Liver (tissue), 3 donors: ENCODE data around the gene SLC16A9.
"Not testable (repeated sequence)": the region's sequence is repeated elsewhere in the genome, so short reads cannot be mapped to it uniquely, and the experiment has no call there.

Experiments used
- EGR1 ChIP-seq, 2 donors: IDR thresholded peaks; 2 replicates each; pipeline ENCODE4 v1.6.1; 2016 to 2018; ENCODE audit warnings: antibody characterized with exemption in 2 of 2, low read depth in 2 of 2
- FOXA1 ChIP-seq: IDR thresholded peaks from 2 replicates; pipeline ENCODE4 v1.6.1; 2016; ENCODE audit warnings: antibody characterized with exemption
- FOXA2 ChIP-seq: IDR thresholded peaks from 2 replicates; pipeline ENCODE4 v1.6.1; 2016; ENCODE audit warnings: antibody characterized with exemption
- HNF4G ChIP-seq: IDR thresholded peaks from 2 replicates; pipeline ENCODE4 v1.6.1; 2016; ENCODE audit warnings: antibody characterized with exemption
- JUND ChIP-seq, 2 donors: IDR thresholded peaks; 2 replicates each; pipeline ENCODE4 v1.6.1; 2016; ENCODE audit warnings: antibody characterized with exemption in 2 of 2
- NR2F2 ChIP-seq: IDR thresholded peaks from 2 replicates; pipeline ENCODE4 v1.6.1; 2016; ENCODE audit warnings: antibody characterized with exemption
- RAD21 ChIP-seq, 2 donors: IDR thresholded peaks; 2 replicates each; pipeline ENCODE4 v1.6.1; 2016; ENCODE audit warnings: antibody characterized with exemption in 2 of 2, mild to moderate bottlenecking in 2 of 2
- TAF1 ChIP-seq: conservative IDR thresholded peaks from 2 replicates; pipeline ENCODE4 v1.6.1; 2016; ENCODE audit warnings: antibody characterized with exemption, mild to moderate bottlenecking
- TF ChIP-seq, protein P1 (sequence below): fragments of 150-350 bp; IDR thresholded peaks from 2 replicates; pipeline ENCODE4 v1.5.1; 2017; ENCODE audit warnings: improper control_type of control experiment, low read depth, low read length; ENCODE audit not compliant: missing input control
- TF ChIP-seq, protein P2 (sequence below): IDR thresholded peaks from 2 replicates; pipeline ENCODE4 v1.6.1; 2016; ENCODE audit warnings: antibody characterized with exemption, mild to moderate bottlenecking
- TF ChIP-seq, protein P3 (sequence below): IDR thresholded peaks from 2 replicates; pipeline ENCODE4 v1.6.1; 2016; ENCODE audit warnings: antibody characterized with exemption
- donor health status: healthy.
- donor health status: healthy.

DNA sequence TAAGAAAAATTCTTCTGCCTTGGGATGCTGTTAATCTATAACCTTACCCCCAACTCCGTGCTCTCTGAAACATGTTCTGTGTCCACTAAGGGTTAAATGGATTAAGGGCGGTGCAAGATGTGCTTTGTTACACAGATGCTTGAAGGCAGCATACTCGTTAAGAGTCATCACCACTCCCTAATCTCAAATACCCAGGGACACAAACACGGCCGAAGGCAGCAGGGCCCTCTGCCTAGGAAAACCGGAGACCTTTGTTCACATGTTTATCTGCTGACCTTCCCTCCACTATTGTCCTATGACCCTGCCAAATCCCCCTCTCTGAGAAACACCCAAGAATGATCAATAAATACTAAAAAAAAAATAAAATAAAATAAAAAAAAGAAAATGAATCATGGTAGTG lies 35.1 kb upstream of the SLC16A9 start:
- TF ChIP-seq, protein P1, sequence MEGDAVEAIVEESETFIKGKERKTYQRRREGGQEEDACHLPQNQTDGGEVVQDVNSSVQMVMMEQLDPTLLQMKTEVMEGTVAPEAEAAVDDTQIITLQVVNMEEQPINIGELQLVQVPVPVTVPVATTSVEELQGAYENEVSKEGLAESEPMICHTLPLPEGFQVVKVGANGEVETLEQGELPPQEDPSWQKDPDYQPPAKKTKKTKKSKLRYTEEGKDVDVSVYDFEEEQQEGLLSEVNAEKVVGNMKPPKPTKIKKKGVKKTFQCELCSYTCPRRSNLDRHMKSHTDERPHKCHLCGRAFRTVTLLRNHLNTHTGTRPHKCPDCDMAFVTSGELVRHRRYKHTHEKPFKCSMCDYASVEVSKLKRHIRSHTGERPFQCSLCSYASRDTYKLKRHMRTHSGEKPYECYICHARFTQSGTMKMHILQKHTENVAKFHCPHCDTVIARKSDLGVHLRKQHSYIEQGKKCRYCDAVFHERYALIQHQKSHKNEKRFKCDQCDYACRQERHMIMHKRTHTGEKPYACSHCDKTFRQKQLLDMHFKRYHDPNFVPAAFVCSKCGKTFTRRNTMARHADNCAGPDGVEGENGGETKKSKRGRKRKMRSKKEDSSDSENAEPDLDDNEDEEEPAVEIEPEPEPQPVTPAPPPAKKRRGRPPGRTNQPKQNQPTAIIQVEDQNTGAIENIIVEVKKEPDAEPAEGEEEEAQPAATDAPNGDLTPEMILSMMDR: not testable (repeated sequence)
- not testable (repeated sequence) for TF ChIP-seq TAF1; FOXA1; JUND (IDR thresholded peaks at IDR 0.05); RAD21 (IDR thresholded peaks at IDR 0.05); NR2F2; HNF4G; FOXA2; EGR1 (IDR thresholded peaks at IDR 0.05; ENCODE audit: low read depth in 2 of 2)
- TF ChIP-seq, protein P2, sequence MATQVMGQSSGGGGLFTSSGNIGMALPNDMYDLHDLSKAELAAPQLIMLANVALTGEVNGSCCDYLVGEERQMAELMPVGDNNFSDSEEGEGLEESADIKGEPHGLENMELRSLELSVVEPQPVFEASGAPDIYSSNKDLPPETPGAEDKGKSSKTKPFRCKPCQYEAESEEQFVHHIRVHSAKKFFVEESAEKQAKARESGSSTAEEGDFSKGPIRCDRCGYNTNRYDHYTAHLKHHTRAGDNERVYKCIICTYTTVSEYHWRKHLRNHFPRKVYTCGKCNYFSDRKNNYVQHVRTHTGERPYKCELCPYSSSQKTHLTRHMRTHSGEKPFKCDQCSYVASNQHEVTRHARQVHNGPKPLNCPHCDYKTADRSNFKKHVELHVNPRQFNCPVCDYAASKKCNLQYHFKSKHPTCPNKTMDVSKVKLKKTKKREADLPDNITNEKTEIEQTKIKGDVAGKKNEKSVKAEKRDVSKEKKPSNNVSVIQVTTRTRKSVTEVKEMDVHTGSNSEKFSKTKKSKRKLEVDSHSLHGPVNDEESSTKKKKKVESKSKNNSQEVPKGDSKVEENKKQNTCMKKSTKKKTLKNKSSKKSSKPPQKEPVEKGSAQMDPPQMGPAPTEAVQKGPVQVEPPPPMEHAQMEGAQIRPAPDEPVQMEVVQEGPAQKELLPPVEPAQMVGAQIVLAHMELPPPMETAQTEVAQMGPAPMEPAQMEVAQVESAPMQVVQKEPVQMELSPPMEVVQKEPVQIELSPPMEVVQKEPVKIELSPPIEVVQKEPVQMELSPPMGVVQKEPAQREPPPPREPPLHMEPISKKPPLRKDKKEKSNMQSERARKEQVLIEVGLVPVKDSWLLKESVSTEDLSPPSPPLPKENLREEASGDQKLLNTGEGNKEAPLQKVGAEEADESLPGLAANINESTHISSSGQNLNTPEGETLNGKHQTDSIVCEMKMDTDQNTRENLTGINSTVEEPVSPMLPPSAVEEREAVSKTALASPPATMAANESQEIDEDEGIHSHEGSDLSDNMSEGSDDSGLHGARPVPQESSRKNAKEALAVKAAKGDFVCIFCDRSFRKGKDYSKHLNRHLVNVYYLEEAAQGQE: not testable (repeated sequence)
- TF ChIP-seq, protein P3, sequence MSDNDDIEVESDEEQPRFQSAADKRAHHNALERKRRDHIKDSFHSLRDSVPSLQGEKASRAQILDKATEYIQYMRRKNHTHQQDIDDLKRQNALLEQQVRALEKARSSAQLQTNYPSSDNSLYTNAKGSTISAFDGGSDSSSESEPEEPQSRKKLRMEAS: not testable (repeated sequence)
